Transverse colon (tissue), 4 donors: Measurements from ENCODE around the gene TOMT. TPM values are rescaled to one million over a fixed set of nuclear protein-coding genes. Genes with fewer than 3 reads are reported as not detected.

Experiments used
- DNase-seq: peaks from one replicate; pipeline ENCODE4 v3.0.0-alpha.2; 2019
- H3K27ac ChIP-seq, 4 donors: fragments of 200-600 bp; sonication (generic); 2 replicates each; pipeline ENCODE4 v1.5.1; 2016 to 2018; ENCODE audit warnings: inconsistent platforms in 4 of 4
- H3K27me3 ChIP-seq: fragments of 200-600 bp; sonication (generic); 2 replicates; pipeline ENCODE4 v1.5.1; 2017; ENCODE audit warnings: inconsistent platforms
- H3K36me3 ChIP-seq, 4 donors: fragments of 200-600 bp; sonication (generic); 2 replicates each; pipeline ENCODE4 v1.5.1; 2017 to 2019; ENCODE audit warnings: inconsistent platforms in 4 of 4
- H3K4me1 ChIP-seq, 4 donors: fragments of 200-600 bp; sonication (generic); 2 replicates each; pipeline ENCODE4 v1.5.1; 2017 to 2020; ENCODE audit warnings: inconsistent platforms in 4 of 4
- H3K4me3 ChIP-seq, 4 donors: fragments of 200-600 bp; sonication (generic); 1 replicate in 1 of 4; 2 replicates in 3 of 4; pipeline versions ENCODE4 v1.5.1 to v1.6.1; 2017 to 2019; ENCODE audit warnings: inconsistent platforms in 4 of 4
- H3K9me3 ChIP-seq, 2 donors: fragments of 200-600 bp; sonication (generic); 2 replicates each; pipeline ENCODE4 v1.5.1; 2017 to 2019; ENCODE audit warnings: inconsistent platforms in 2 of 2
- EP300 ChIP-seq: sonication (generic); formaldehyde crosslinking; IDR thresholded peaks from one replicate; pipeline ENCODE4 v1.6.1; 2017; ENCODE audit warnings: antibody characterized with exemption, low read depth
- POLR2A ChIP-seq: fragments of 450-650 bp; IDR thresholded peaks from one replicate; pipeline ENCODE4 v1.6.1; 2016; ENCODE audit warnings: antibody characterized with exemption, mild to moderate bottlenecking, moderate library complexity
- POLR2AphosphoS5 ChIP-seq, 3 donors: sonication (generic); formaldehyde crosslinking; IDR thresholded peaks; one replicate each; pipeline ENCODE4 v1.6.1; 2016; ENCODE audit warnings: antibody characterized with exemption in 3 of 3
- WGBS, 2 donors: methylation state at CpG; one replicate each; pipeline ENCODE4 v1.1.5; 2018; ENCODE audit warnings: low coverage in 1 of 2; 5-methylcytosine and 5-hydroxymethylcytosine counted together
- in situ Hi-C, 4 donors: fragments of 200-750 bp; cut with MboI; loops; one replicate each; pipeline versions ENCODE4 v1.15.0 to v1.15.1; 2017; ENCODE audit warnings: low sequenced_read_pairs in 3 of 4, low pct_ligation_motif_present in 1 of 4, low pct_unique_long_range_greater_than_20kb in 1 of 4
- intact Hi-C: fragments of 100-400 bp; cut with DNase I; formaldehyde crosslinking; loops from one replicate; pipeline ENCODE4 v1.15.1; 2023; ENCODE audit warnings: low total_unique reads
- total RNA-seq, 4 donors: library from RNA; depleted of rRNA; stranded (reverse); fragments of >200 nt; gene quantifications; one replicate each; pipeline ENCODE4 v1.1.0, GENCODE V29; 2016
- TF ChIP-seq, protein P1 (sequence below), 5 experiments: fragments of 200-600 bp in 3 of 5; fragments of 450-650 bp in 2 of 5; sonication (generic) in 3 of 5; IDR thresholded peaks; 1 replicate in 2 of 5; 2 replicates in 3 of 5; pipeline ENCODE4 v1.5.1; 2016 to 2017; ENCODE audit warnings: antibody characterized with exemption in 5 of 5, inconsistent platforms in 3 of 5, mild to moderate bottlenecking in 2 of 5, moderate library complexity in 1 of 5

Gene TOMT
- total RNA-seq, 4 donors from 2014 or later: not detected

DNA sequence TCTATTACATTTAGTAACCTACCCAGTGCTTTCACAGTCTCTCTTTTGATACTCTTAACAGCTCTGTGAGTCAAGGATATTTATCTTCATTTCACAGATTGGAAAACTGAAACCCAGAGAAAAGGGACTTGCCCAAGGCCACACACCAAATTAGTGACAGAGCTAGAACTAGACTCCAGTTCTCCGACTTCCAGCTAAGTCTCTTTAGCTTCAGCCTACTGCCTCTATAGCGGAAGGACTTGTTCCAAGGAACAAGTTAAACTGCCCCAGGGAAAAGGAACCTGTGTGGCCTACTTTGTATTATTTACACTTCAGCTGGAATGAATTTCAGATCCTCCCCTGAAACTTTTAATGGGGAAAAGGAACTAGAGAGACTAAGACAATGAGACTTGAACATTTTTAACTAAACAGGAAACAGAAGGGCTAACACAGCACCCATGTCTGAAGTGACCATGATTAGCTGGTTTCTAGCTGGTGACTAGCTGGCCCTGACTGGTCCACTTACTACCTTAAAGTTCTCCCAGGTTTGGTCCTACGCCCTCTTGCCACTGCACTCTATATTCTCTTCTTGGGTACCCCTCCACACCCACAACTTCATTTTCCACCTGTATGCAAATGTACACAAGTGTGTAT, 23.8 kb upstream of the TOMT start:
- peak overlapping the region; percentile 88 to 98 (median 94) for H3K27ac ChIP-seq
- TF ChIP-seq POLR2A: no peak
- TF ChIP-seq EP300: no peak
- no peak for TF ChIP-seq POLR2AphosphoS5 (IDR thresholded peaks at IDR 0.05)
- TF ChIP-seq, protein P1, sequence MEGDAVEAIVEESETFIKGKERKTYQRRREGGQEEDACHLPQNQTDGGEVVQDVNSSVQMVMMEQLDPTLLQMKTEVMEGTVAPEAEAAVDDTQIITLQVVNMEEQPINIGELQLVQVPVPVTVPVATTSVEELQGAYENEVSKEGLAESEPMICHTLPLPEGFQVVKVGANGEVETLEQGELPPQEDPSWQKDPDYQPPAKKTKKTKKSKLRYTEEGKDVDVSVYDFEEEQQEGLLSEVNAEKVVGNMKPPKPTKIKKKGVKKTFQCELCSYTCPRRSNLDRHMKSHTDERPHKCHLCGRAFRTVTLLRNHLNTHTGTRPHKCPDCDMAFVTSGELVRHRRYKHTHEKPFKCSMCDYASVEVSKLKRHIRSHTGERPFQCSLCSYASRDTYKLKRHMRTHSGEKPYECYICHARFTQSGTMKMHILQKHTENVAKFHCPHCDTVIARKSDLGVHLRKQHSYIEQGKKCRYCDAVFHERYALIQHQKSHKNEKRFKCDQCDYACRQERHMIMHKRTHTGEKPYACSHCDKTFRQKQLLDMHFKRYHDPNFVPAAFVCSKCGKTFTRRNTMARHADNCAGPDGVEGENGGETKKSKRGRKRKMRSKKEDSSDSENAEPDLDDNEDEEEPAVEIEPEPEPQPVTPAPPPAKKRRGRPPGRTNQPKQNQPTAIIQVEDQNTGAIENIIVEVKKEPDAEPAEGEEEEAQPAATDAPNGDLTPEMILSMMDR (IDR thresholded peaks at IDR 0.05): no peak
- WGBS, 2 donors: 80 to 82% methylated on average over 1 to 3 of the region's 3 CpGs
- intact Hi-C loops (loop anchor here (2.0 kb wide), 1 partner anchor 41 kb away; no protein-coding TSS in a partner anchor), in situ Hi-C loops (no loop called here)
- H3K4me1 ChIP-seq: peaks cover 10 to 54% (median 23%) of the 10 kb centered on the region in 4 donors
- H3K36me3 ChIP-seq: no peaks in the 10 kb centered on the region
- no peaks in the 10 kb centered on the region for H3K27me3 ChIP-seq
- H3K9me3 ChIP-seq: no peaks in the 10 kb centered on the region
- no peak for DNase-seq
- H3K4me3 ChIP-seq: no peak overlapping the region

DNA sequence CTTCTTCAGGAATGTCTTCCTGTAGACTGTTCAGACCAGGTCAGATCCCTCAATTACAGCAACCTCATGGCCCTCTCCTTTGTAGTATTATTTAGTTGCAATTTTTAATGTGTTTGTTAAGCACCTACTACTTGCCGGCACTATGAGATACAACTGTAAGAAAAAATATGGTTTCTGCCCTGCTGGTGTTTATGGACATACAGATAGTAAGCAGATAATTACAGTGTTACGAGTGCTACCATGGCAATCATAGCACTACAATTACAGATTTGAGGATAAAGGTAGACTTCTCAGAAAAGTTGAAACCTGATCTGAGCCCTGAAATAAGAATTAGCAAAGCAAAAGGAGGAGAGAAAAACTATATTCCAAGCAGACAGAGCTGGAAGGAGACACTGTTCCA, 22.3 kb upstream of the TOMT start:
- H3K27ac ChIP-seq: peak overlapping the region in 1 of 4 donors; percentile 17
- intact Hi-C loops: no loop called here

DNA sequence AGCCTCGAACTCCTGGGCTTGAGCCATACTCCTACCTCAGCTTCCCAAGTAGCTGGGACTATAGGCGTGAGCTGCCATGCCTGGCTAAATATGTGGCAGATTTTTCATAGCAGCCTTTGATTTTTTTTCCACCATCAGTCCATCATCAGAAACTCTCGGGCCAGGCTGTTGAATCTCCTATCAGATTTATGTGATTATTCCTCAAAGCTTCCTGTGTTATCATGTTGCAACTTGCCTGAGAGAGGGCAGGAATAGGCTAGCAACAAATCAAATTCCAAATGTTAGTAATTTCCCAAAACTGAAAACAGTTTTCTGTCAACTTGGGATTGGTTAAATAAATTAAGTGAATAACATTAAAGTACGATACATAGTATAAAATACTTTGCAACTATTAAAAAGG, 21.6 kb upstream of the TOMT start:
- Histone ChIP-seq H3K4me3 (no peak overlapping the region), H3K27me3 (no peaks in the 10 kb centered on the region), H3K4me1 (peaks cover 4 to 48% (median 21%) of the 10 kb centered on the region in 4 donors), H3K27ac (peak overlapping the region in 1 of 4 donors; percentile 17), H3K9me3 (no peaks in the 10 kb centered on the region), H3K36me3 (no peaks in the 10 kb centered on the region)
- DNase-seq: no peak
- intact Hi-C loops (no loop called here), in situ Hi-C loops (no loop called here)
- WGBS, 2 donors: 89 to 93% methylated on average over 3 to 4 of the region's 4 CpGs
- no peak for TF ChIP-seq POLR2AphosphoS5 (IDR thresholded peaks at IDR 0.05)
- TF ChIP-seq EP300: no peak
- TF ChIP-seq, protein P1 (IDR thresholded peaks at IDR 0.05): no peak
- no peak for TF ChIP-seq POLR2A

More for the DNA sequence above, 22.3 kb upstream of the TOMT start:
- WGBS, 2 donors: 45 to 76% methylated on average over 2 of the region's 2 CpGs
- H3K36me3 ChIP-seq: no peaks in the 10 kb centered on the region
- peaks cover 8 to 55% (median 23%) of the 10 kb centered on the region in 4 donors for H3K4me1 ChIP-seq
- H3K27me3 ChIP-seq: no peaks in the 10 kb centered on the region
- no peak for DNase-seq
- in situ Hi-C loops: no loop called here
- no peaks in the 10 kb centered on the region for H3K9me3 ChIP-seq
- TF ChIP-seq, protein P1 (IDR thresholded peaks at IDR 0.05): no peak
- no peak for TF ChIP-seq POLR2AphosphoS5 (IDR thresholded peaks at IDR 0.05)
- no peak for TF ChIP-seq EP300
- TF ChIP-seq POLR2A: no peak
- no peak overlapping the region for H3K4me3 ChIP-seq

DNA sequence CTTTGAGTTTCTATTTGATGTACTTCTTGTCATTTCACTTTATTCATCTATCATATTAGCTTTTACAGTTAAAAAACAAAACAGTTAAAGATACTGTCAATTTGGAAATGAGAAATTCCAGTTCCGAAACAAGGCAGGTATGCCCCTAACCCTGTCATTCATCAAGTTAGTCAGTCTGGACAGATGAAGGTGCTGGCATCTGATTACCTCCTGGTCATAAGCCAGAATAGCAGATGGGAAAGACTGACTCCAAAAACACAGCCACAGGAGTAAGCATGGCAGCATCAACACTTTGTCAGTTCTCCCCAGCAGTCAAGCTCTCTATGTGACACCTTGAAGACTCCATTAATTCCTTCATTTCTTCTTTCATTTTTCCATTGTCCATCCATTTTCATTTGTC, 20.8 kb upstream of the TOMT start:
- TF ChIP-seq EP300: no peak
- TF ChIP-seq POLR2A: no peak
- TF ChIP-seq, protein P1 (IDR thresholded peaks at IDR 0.05): no peak
- TF ChIP-seq POLR2AphosphoS5 (IDR thresholded peaks at IDR 0.05): no peak
- in situ Hi-C loops: no loop called here

More for the DNA sequence above, 20.8 kb upstream of the TOMT start:
- no peak overlapping the region for H3K4me3 ChIP-seq
- no peak for DNase-seq
- 50 to 70% methylated on average over 1 of the region's 1 CpG for WGBS, 2 donors
- H3K36me3 ChIP-seq: no peaks in the 10 kb centered on the region
- H3K9me3 ChIP-seq: no peaks in the 10 kb centered on the region
- H3K4me1 ChIP-seq: peaks cover 0 to 40% (median 16%) of the 10 kb centered on the region in 4 donors
- no peaks in the 10 kb centered on the region for H3K27me3 ChIP-seq
- intact Hi-C loops: no loop called here
- peak overlapping the region in 1 of 4 donors; percentile 39 for H3K27ac ChIP-seq
